Spleen (tissue), 7 donors: ENCODE results near the gene PERCC1.

Experiments
- POLR2AphosphoS5 ChIP-seq, 3 donors: sonication (generic); formaldehyde crosslinking; IDR thresholded peaks; one replicate each; pipeline ENCODE4 v1.5.1; 2017; ENCODE audit warnings: antibody characterized with exemption in 3 of 3
- TF ChIP-seq, protein P1 (sequence below), 11 experiments: fragments of 200-600 bp in 7 of 11; fragments of 450-650 bp in 4 of 11; sonication (generic) in 4 of 11; IDR thresholded peaks in 8 of 11; conservative IDR thresholded peaks in 3 of 11; 1 replicate in 7 of 11; 2 replicates in 4 of 11; pipeline versions ENCODE4 v1.4.0 to v1.8.0; 2016 to 2021; ENCODE audit warnings: antibody characterized with exemption in 11 of 11, inconsistent platforms in 4 of 11, mild to moderate bottlenecking in 1 of 11
- donor health status: DM: no; HTN: no; CAD: no; lungs with moderate emphysema.
- donor health status: DM: no; HTN: no; CAD: no.
- donor health status: DM: no; HTN: no; CAD: no.

DNA sequence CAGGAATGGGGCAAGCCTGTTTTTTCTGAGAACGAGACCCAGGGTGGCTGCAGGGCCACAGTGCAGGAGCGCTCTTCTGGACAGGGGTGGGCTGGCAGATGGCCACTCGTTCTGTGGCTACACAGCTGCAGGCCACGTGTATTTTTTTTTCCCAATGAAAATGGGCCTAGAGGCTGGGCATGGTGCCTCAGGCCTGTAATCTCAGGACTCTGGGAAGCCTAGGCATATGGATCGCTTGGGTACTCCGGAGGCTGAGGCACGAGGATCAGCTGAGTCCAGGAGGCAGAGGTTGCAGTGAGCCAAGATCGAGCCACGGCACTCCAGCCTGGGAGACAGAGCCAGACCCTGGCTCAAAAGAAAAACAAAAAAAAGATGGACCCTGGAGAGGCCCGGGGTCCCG is 23.1 kb upstream of the PERCC1 start:
- TF ChIP-seq, protein P1, sequence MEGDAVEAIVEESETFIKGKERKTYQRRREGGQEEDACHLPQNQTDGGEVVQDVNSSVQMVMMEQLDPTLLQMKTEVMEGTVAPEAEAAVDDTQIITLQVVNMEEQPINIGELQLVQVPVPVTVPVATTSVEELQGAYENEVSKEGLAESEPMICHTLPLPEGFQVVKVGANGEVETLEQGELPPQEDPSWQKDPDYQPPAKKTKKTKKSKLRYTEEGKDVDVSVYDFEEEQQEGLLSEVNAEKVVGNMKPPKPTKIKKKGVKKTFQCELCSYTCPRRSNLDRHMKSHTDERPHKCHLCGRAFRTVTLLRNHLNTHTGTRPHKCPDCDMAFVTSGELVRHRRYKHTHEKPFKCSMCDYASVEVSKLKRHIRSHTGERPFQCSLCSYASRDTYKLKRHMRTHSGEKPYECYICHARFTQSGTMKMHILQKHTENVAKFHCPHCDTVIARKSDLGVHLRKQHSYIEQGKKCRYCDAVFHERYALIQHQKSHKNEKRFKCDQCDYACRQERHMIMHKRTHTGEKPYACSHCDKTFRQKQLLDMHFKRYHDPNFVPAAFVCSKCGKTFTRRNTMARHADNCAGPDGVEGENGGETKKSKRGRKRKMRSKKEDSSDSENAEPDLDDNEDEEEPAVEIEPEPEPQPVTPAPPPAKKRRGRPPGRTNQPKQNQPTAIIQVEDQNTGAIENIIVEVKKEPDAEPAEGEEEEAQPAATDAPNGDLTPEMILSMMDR (IDR thresholded peaks at IDR 0.05 in 8 of 11, conservative IDR thresholded peaks at IDR 0.05 in 3 of 11) = no peak
- no peak for TF ChIP-seq POLR2AphosphoS5 (IDR thresholded peaks at IDR 0.05)
